Lower leg skin (tissue), 4 donors: ENCODE data around the gene PEX16. TPM values are rescaled to one million over a fixed set of nuclear protein-coding genes. Genes with fewer than 3 reads are reported as not detected.

Experiments
- DNase-seq, 2 donors: peaks; one replicate each; pipeline ENCODE4 v3.0.0-alpha.2; 2019; ENCODE audit warnings: low spot score in 2 of 2
- H3K4me3 ChIP-seq: fragments of 200-600 bp; sonication (generic); 2 replicates; pipeline ENCODE4 v1.5.1; 2017; ENCODE audit warnings: mild to moderate bottlenecking, low read depth; ENCODE audit not compliant: poor library complexity, severe bottlenecking
- CTCF ChIP-seq, 3 donors: fragments of 450-650 bp; IDR thresholded peaks; one replicate each; pipeline ENCODE4 v1.5.1; 2016; ENCODE audit warnings: antibody characterized with exemption in 3 of 3, mild to moderate bottlenecking in 3 of 3, moderate library complexity in 2 of 3
- POLR2A ChIP-seq, 2 donors: fragments of 450-650 bp; IDR thresholded peaks; one replicate each; pipeline ENCODE4 v1.6.1; 2016 to 2017; ENCODE audit warnings: antibody characterized with exemption in 2 of 2, mild to moderate bottlenecking in 1 of 2, moderate library complexity in 1 of 2
- WGBS, 2 donors: methylation state at CpG; one replicate each; pipeline ENCODE4 v1.1.5; 2018; 5-methylcytosine and 5-hydroxymethylcytosine counted together
- intact Hi-C: fragments of 100-400 bp; cut with DNase I; formaldehyde crosslinking; loops from one replicate; pipeline ENCODE4 v1.15.0; 2023; ENCODE audit warnings: low total_unique reads
- total RNA-seq, 4 donors: library from RNA; depleted of rRNA; stranded (reverse); fragments of >200 nt; gene quantifications; one replicate each; pipeline ENCODE4 v1.1.0, GENCODE V29; 2016

Gene PEX16
- total RNA-seq, 4 donors from 2014 or later: 36.7 to 52.8 (median 41.2) TPM

GRCh38 chr11:45949992-45950407 is 32.3 kb upstream of the PEX16 start:
- no peak for TF ChIP-seq POLR2A (IDR thresholded peaks at IDR 0.05)
- TF ChIP-seq CTCF (IDR thresholded peaks at IDR 0.05): no peak
- intact Hi-C loops: no loop called here
- no peak for DNase-seq
- 75 to 89% methylated on average over 1 of the region's 1 CpG for WGBS, 2 donors
- no peak overlapping the region for H3K4me3 ChIP-seq

- no peak overlapping the region for H3K4me3 ChIP-seq
- intact Hi-C loops: no loop called here
- TF ChIP-seq POLR2A (IDR thresholded peaks at IDR 0.05) (no peak), CTCF (IDR thresholded peaks at IDR 0.05) (no peak)
- DNase-seq: no peak
- WGBS, 2 donors: 81 to 94% methylated on average over 3 of the region's 3 CpGs
Measured at GRCh38 chr11:45948356-45948755, 30.7 kb upstream of the PEX16 start.

- no peak for DNase-seq
Measured at GRCh38 chr11:45947885-45948284, 30.2 kb upstream of the PEX16 start.

GRCh38 chr11:45945397-45945999 is 27.8 kb upstream of the PEX16 start:
- 83 to 86% methylated on average over 3 of the region's 3 CpGs for WGBS, 2 donors
- TF ChIP-seq CTCF (IDR thresholded peaks at IDR 0.05) (no peak), POLR2A (IDR thresholded peaks at IDR 0.05) (no peak)
- H3K4me3 ChIP-seq: no peak overlapping the region
- no peak for DNase-seq
- intact Hi-C loops: no loop called here

More at GRCh38 chr11:45947885-45948284, 30.2 kb upstream of the PEX16 start:
- WGBS, 2 donors: 93 to 100% methylated on average over 1 of the region's 1 CpG
- intact Hi-C loops: no loop called here
- H3K4me3 ChIP-seq: no peak overlapping the region
- no peak for TF ChIP-seq POLR2A (IDR thresholded peaks at IDR 0.05)
- no peak for TF ChIP-seq CTCF (IDR thresholded peaks at IDR 0.05)

GRCh38 chr11:45942381-45942780 is 24.7 kb upstream of the PEX16 start:
- DNase-seq: no peak
- TF ChIP-seq POLR2A (IDR thresholded peaks at IDR 0.05) (no peak), CTCF (IDR thresholded peaks at IDR 0.05) (no peak)
- intact Hi-C loops: no loop called here
- no peak overlapping the region for H3K4me3 ChIP-seq
- 93% methylated on average over 4 of the region's 4 CpGs for WGBS, 2 donors

GRCh38 chr11:45941285-45941684 is 23.6 kb upstream of the PEX16 start:
- intact Hi-C loops: no loop called here
- DNase-seq: no peak
- TF ChIP-seq CTCF (IDR thresholded peaks at IDR 0.05): no peak
- TF ChIP-seq POLR2A (IDR thresholded peaks at IDR 0.05): no peak
- H3K4me3 ChIP-seq: no peak overlapping the region
- 91 to 97% methylated on average over 4 of the region's 4 CpGs for WGBS, 2 donors
